OCI-LY1 (cell line): ENCODE measurements around the gene TGM4.

Experiments used
- H2AFZ ChIP-seq: fragments of 200-600 bp; sonication (generic), shearing (Covaris generic); 2 replicates; pipeline ENCODE4 v1.6.0; 2014; ENCODE audit warnings: antibody characterized with exemption, mild to moderate bottlenecking, low read length
- H3F3A ChIP-seq: fragments of 200-600 bp; sonication (generic), shearing (Covaris generic); 2 replicates; pipeline ENCODE4 v1.6.0; 2014; ENCODE audit warnings: mild to moderate bottlenecking, antibody characterized with exemption, low read length, moderate library complexity; ENCODE audit not compliant: insufficient read depth
- H3K27ac ChIP-seq: fragments of 200-600 bp; sonication (generic); 2 replicates; pipeline ENCODE4 v1.5.1; 2014; ENCODE audit warnings: low read length, mixed run types, mild to moderate bottlenecking, low read depth; ENCODE audit not compliant: poor library complexity, severe bottlenecking
- H3K27me3 ChIP-seq: fragments of 200-600 bp; sonication (generic); 2 replicates; pipeline ENCODE4 v1.6.0; 2014; ENCODE audit warnings: antibody characterized with exemption, mild to moderate bottlenecking, low read length, moderate library complexity; ENCODE audit not compliant: insufficient read depth
- H3K36me3 ChIP-seq: fragments of 200-600 bp; sonication (generic); 2 replicates; pipeline ENCODE4 v1.6.1; 2014; ENCODE audit warnings: mild to moderate bottlenecking, antibody characterized with exemption, low read length, moderate library complexity, mixed read lengths; ENCODE audit not compliant: insufficient read depth
- H3K4me1 ChIP-seq: fragments of 200-600 bp; sonication (generic); 2 replicates; pipeline ENCODE4 v1.5.1; 2014; ENCODE audit warnings: mild to moderate bottlenecking, low read length, moderate library complexity; ENCODE audit not compliant: insufficient read depth, severe bottlenecking
- H3K4me2 ChIP-seq: fragments of 200-600 bp; sonication (generic), shearing (Covaris generic); 2 replicates; pipeline ENCODE4 v1.6.1; 2014; ENCODE audit warnings: low read length
- H3K4me3 ChIP-seq: fragments of 200-600 bp; sonication (generic); 2 replicates; pipeline ENCODE4 v1.5.1; 2014; ENCODE audit warnings: low read length, low read depth, mild to moderate bottlenecking, mixed read lengths; ENCODE audit not compliant: poor library complexity, severe bottlenecking
- H3K79me2 ChIP-seq: fragments of 200-600 bp; shearing (Covaris generic); 2 replicates; pipeline ENCODE4 v1.6.1; 2016; ENCODE audit warnings: mixed run types, low read length, mixed read lengths; ENCODE audit not compliant: insufficient read depth
- H3K9ac ChIP-seq: fragments of 200-600 bp; sonication (generic), shearing (Covaris generic); 2 replicates; pipeline ENCODE4 v1.6.1; 2014; ENCODE audit warnings: mild to moderate bottlenecking, low read length, mixed read lengths
- H3K9me2 ChIP-seq: fragments of 200-600 bp; sonication (generic), shearing (Covaris generic); 2 replicates; pipeline ENCODE4 v1.6.1; 2014; ENCODE audit warnings: low read depth, mild to moderate bottlenecking, low read length, mixed read lengths
- H3K9me3 ChIP-seq: fragments of 200-600 bp; shearing (Covaris generic); 2 replicates; pipeline ENCODE4 v1.6.1; 2014; ENCODE audit warnings: low read length, mixed read lengths
- H4K20me1 ChIP-seq: fragments of 200-600 bp; sonication (generic), shearing (Covaris generic); 2 replicates; pipeline ENCODE4 v1.6.0; 2016; ENCODE audit warnings: mild to moderate bottlenecking, low read length; ENCODE audit not compliant: insufficient read depth
- CTCF ChIP-seq: fragments of 200-600 bp; sonication (generic), shearing (Covaris generic); IDR thresholded peaks from 2 replicates; pipeline ENCODE4 v1.5.1; 2017; ENCODE audit warnings: mild to moderate bottlenecking, antibody characterized with exemption, low read length, moderate library complexity, mixed read lengths
- EZH2 ChIP-seq: fragments of 200-600 bp; sonication (generic), shearing (Covaris generic); IDR thresholded peaks from 2 replicates; pipeline ENCODE4 v1.8.0; 2017; ENCODE audit warnings: borderline replicate concordance, mixed run types, mild to moderate bottlenecking, antibody characterized with exemption, low read length, moderate library complexity, mixed read lengths

TGM4 gene

GRCh38 chr3:44960387-44961026 is 86.1 kb downstream of the TGM4 start:
- Histone ChIP-seq H3K4me2 (no peak overlapping the region), H3K4me3 (no peak overlapping the region), H3K79me2 (peaks cover 10% of the 10 kb centered on the region; the same call in 1 of the 2 replicates), H3K9me2 (no peaks in the 10 kb centered on the region), H3K27ac (no peak overlapping the region), H3F3A (no peaks in the 10 kb centered on the region), H3K27me3 (no peaks in the 10 kb centered on the region), H3K4me1 (peaks cover 22% of the 10 kb centered on the region), H2AFZ (no peak overlapping the region), H3K9me3 (no peaks in the 10 kb centered on the region), H4K20me1 (no peaks in the 10 kb centered on the region), H3K36me3 (peaks cover 17% of the 10 kb centered on the region), H3K9ac (no peak overlapping the region)
- TF ChIP-seq EZH2 (no peak), CTCF (no peak)

GRCh38 chr3:44961888-44962287 is 87.5 kb downstream of the TGM4 start:
- Histone ChIP-seq H3K4me3 (no peak overlapping the region), H3K79me2 (peaks cover 10% of the 10 kb centered on the region; the same call in 1 of the 2 replicates), H2AFZ (no peak overlapping the region), H4K20me1 (no peaks in the 10 kb centered on the region), H3K4me1 (peaks cover 17% of the 10 kb centered on the region), H3K9me3 (no peaks in the 10 kb centered on the region), H3K36me3 (peaks cover 17% of the 10 kb centered on the region), H3K9ac (no peak overlapping the region), H3F3A (no peaks in the 10 kb centered on the region), H3K27me3 (no peaks in the 10 kb centered on the region), H3K9me2 (no peaks in the 10 kb centered on the region), H3K4me2 (no peak overlapping the region), H3K27ac (no peak overlapping the region)
- TF ChIP-seq CTCF (no peak), EZH2 (no peak)

GRCh38 chr3:44962621-44963393 is 88.4 kb downstream of the TGM4 start:
- H3K9me2 ChIP-seq: no peaks in the 10 kb centered on the region
- no peaks in the 10 kb centered on the region for H3K9me3 ChIP-seq
- peaks cover 26% of the 10 kb centered on the region for H3K4me1 ChIP-seq
- H3K27ac ChIP-seq: no peak overlapping the region
- H3K27me3 ChIP-seq: no peaks in the 10 kb centered on the region
- no peak overlapping the region for H3K4me3 ChIP-seq
- H3K36me3 ChIP-seq: peaks cover 16% of the 10 kb centered on the region
- no peak overlapping the region for H3K9ac ChIP-seq
- peaks cover 10% of the 10 kb centered on the region; the same call in 1 of the 2 replicates for H3K79me2 ChIP-seq
- H4K20me1 ChIP-seq: no peaks in the 10 kb centered on the region
- TF ChIP-seq CTCF: no peak
- no peak for TF ChIP-seq EZH2
- H3K4me2 ChIP-seq: no peak overlapping the region
- no peaks in the 10 kb centered on the region for H3F3A ChIP-seq
- H2AFZ ChIP-seq: no peak overlapping the region
